Inferior parietal cortex (tissue), 1 donor: ENCODE results near the gene MRPS5.
"Not testable (repeated sequence)": the region's sequence is repeated elsewhere in the genome, so short reads cannot be mapped to it uniquely, and the experiment has no call there.

Experiments used
- DNase-seq: peaks from one replicate; pipeline ENCODE4 v3.0.0-alpha.2; 2016; ENCODE audit errors: extremely low spot score

The MRPS5 gene

DNA sequence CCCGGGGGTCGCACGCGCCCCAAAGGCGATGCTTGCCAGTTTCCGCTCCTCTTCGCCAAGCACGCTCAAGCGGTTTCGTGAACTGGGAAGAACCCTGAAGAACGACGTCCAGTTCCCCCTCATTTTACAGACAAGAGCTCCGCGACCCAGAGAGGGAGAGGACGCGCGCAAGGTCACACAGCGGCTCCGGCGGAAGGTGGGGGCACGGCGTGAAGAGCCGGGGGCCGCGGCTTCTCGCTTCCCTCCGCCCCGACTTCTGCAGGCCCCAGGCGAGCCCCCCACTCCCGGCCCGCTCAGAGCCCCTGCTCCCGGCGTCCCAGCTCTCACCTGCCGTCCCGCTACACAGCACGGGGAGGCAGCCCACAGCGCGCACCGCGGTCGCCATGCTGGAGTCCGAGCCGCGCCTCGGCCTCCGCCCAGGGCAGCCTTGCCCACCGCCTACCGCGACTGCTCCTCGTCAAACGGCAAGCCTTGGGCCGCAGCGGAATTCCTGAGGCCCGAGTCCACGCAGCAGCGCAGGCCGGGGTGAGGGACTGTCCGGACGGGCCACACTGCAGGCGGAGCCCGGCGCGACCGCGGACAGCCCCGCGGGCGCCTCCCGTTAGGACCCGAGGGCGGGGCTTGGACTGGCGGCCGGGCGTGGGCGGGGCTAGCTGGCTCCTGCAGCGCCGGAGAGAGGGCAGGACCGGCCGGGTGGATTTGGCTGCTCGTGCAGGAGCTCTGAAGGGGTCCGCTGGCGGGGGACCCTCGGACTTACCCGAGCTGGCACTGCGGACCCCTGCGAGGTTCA is at the start of gene MRPS5:
MRPS5 (minus strand) TSS at position 402 of the 790 bp plus-strand sequence; CDS start at position 385, 17 bp downstream.
- DNase-seq: peak; percentile 77

DNA sequence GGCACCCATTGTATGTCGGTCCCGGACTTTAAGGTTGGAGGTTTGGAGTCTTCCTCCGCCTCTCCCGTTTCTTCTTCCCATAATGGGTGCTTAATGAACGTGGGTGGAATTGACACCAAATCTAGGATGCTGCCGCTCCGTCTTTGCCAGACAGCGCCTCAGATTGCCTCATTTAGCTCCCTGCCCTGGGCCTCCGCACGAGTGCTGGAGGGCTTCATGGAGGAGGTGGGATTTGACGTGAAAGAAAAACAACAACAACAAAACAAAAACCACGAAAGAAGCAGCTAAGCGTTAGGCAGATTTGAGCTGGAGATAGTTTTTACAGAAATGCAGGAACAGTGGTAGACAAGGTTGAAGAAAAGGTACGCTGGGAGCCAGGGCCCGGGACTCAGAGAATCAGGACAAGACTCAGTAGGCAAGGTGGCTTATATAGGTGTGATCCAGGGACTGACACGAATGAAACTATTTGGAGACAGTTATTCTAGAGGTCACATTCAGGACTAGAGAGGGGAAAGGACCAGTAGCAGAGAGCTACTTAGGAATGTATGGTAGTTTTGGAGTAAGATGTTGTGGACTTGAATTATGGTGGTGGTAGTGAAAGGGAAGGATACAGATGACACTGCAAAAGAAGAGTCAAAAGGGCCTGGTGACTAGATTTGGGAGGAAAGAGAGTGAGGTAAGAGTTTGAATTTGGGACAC is 44.6 kb upstream of the MRPS5 start:
- DNase-seq: no peak

DNA sequence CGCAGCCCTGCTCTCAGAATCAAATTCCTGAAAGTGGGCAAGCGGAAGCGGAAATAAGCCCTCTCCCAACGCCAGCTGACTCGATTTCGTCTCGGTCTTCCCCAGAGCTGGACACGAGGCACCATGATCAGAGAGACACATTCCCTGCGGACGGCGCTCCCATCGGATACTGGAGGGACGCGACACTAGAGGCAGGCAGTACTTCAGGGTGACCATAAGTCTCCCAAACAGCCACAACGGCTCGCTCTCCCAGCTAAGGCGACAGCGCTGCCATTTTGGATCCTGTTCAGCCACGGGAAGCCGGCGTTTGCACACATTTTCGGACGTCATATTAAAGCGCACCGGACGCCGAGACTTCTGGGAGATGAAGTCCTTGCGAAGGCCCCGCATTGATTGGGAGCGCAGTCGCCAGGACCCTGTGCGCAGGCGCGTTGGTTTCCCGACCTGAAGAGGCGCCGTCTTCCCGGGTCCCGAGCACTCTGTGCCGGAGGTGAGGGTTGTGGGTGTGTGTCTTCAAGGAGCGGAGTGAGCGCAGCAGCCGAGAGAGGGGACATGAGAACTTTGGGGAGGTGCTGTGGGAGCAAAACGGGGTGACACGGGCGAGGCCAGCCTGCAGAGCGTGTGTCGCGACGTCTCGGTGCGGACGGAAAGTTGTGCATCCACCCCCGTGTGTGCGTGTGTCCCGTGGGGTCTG is 43.9 kb upstream of the MRPS5 start, which contains the start of gene ZNF2:
ZNF2 (plus strand) TSS at position 439 of the 694 bp plus-strand sequence. CDS start 10,418 bp downstream, outside the sequence.
- DNase-seq: peak; percentile 100

DNA sequence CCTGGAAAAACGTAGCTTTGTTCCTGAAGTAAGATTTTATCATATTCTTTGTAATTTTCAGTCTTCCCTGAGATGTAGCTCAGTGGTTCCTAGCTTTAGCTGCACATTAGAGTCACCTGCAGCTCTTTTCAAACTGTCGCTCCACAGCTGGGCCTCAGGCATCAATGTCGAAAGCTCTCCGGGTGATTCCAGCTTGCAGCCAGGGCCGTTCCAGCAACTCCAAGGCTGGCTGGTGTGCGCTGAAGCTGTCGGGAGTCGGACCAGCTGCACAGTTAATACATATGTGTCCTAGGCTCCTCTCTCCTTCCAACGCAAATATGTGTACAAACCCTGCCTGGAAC is 43.4 kb upstream of the MRPS5 start:
- DNase-seq: no peak

DNA sequence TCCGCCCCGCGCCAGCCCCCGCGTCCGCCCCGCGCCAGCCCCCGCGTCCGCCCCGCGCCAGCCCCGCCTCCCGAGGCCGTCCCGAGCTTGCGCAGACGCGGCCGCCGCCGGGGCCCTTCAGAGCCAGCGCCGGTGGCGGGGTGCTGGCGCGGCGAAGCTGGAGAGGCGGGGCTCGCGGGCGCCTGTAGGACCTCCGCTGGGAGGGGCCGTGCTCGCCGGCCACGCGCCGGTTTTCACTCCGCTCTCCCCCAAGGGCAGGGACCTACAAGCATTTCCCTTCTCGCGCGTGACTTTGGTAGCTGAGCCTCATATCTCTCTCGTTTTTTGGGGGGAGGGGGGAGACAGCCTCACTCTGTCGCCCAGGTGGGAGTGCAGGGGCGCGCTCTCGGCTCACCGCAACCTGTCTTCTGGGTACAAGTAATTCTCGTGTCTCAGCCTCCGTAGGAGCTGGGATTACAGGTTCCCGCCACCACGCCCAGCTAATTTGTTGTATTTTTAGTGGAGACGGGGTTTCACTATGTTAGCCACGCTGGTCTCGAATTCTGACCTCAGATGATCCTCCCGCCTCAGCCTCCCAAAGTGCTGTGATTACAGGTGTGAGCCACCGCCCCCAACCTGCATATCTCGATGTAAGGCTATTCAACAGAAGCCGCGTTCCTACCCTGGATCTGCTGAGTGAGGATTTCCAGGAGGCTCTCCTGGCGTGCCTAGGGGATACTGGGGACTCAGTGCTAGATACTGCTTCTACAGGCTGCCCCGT is 38.3 kb upstream of the MRPS5 start, which contains the start of gene ZNF514:
ZNF514 (minus strand) TSS at position 159 of the 760 bp plus-strand sequence. CDS start 6,595 bp downstream, outside the sequence.
- peak; percentile 73 for DNase-seq

DNA sequence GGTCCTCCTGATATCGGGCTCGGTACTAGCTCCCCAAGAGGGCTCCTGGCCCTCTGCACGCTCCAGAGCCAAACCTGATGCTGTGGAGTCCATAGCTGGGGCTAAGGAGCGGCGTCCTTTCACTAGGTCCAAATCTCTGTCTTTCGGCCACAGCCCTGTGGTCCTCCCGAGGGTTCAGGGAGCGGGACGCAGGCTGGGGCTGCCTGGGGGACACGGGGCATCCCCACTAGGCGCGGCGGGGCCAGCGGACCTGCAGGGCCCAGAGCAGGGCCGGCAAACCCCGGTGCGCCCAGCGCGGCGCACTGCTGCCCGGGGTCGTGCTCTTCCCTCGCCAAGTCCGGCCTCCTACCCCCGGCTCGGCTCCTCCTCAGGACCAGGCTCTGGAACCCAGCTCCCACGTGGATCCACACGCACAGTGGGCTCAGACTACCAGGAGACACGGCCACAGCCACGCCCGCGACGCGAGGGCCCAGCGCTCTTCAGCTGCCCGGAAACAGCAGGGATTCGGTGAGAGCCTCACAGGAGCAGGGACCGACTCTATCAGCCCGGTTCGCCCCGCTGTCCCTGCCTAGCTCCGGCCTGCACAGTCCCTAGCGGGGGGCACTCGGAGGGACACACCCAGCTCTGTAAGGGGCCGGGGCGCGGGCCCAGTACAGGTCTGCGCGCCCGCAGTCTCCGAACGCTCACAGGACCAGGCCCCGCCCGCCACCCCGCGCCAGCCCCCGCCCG is 37.4 kb upstream of the MRPS5 start:
- DNase-seq: peak; percentile 32

DNA sequence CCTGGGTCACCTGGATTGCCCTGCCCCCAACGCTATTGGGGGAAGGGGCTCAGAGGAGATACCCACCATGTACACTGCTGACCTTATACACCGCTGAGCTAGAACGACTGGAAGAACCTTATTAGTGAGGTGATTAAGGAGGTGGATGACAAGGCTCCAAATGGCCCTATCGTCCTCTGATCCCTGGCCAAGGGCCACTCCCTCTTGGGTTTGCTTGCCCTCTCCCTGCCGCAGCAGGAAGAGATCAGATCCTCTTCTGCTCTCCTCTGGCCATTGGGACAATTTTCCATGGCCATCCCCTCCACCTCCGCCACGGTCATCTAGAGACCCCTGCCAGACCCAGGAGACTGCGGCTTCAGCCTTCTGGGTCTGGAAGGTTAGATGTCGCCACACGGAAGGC is 36.8 kb upstream of the MRPS5 start:
- no peak for DNase-seq

DNA sequence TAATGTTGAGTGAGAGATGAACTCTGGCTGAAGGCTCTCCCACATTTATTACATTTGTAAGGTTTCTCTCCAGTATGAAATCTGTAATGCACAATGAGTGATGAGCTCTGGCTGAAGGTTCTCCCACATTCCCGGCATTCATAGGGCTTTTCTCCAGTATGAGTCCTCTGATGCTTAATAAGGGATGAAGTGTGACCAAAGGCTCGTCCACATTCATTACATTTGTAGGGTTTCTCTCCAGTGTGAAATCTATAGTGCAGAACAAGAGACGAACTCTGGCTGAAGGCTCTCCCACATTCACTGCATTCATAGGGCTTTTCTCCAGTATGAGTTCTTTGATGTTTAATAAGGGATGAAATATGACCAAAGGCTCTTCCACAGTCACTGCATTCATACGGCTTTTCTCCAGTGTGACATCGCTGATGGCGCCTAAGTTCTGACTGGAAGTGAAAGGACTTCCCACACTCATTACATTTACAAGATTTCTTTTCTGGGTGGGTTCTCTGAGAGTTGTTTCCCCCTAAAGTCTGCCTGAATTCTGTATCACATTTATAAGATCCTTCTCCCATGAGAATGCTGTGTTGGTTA is 27.9 kb upstream of the MRPS5 start:
- no peak for DNase-seq

DNA sequence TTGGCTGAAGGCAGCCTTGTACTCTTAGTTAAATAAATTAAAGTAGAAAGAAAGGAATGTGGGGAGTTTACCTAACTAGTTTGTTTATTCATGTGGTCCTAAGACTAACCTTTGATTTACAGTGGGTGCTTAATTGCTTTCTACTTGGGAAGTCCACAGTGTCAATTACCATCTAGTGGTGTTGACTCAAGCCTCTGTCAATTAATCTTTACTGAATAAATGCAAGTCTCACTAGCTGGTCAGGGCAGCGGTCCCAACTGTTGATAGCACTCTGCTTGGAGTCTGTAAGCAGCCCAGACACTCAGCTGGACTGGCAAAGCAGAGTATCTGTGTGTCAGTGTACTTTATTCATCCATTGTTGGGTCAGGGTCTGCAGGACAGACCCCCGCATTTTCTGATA is 22.2 kb upstream of the MRPS5 start:
- no peak for DNase-seq

DNA sequence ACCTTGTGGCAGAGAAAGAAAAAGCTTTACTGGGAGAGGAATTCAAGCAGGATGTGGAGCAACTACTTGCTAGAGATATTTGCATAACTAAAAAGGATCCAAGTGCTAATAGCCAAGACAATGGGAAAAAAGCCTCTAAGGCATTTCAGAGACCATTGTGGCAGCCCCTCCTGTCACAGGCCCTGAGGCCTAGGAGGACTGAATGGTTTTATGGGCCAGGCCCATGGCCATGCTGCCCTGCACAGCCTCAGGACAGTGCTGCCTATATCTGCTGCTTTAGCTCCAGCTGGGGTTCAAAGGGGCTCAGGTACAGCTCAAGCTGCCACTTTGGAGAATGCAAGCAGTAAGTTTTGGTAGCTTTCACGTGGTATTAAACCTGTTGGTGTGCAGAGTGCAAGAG is 17.1 kb upstream of the MRPS5 start:
- DNase-seq: no peak

DNA sequence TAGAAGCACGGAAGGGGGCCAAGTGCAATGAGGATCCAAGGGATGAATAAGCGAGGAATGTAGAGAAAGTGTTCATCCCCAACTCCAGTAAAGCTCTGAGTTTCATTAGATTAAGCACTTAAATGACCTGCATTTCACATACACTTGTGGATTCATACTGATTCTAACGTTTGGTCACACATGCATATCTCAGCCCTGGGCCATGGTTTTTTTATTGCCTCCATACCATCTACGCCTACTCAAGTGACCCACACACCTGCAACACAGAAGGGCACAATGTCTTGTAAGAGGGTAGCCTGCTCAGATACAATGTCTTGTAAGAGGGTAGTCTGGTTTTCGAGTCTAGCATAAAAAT is 566 bp upstream of the MRPS5 start:
- no peak for DNase-seq

DNA sequence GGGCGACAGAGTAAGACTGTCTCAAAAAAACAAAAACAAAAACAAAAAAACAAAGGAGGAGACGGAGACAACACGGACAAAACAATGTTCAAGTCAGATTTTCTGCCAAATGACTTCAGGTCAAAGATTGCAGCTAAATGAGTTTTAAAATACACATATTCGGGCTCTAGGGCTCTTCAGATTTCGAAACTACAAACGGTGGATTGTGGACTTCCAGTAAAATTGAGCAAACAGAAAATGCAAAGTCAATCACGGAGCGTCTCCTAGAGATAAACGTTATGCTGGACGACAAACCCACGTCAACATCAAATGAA is 558 bp downstream of the MRPS5 start:
- DNase-seq: no peak

DNA sequence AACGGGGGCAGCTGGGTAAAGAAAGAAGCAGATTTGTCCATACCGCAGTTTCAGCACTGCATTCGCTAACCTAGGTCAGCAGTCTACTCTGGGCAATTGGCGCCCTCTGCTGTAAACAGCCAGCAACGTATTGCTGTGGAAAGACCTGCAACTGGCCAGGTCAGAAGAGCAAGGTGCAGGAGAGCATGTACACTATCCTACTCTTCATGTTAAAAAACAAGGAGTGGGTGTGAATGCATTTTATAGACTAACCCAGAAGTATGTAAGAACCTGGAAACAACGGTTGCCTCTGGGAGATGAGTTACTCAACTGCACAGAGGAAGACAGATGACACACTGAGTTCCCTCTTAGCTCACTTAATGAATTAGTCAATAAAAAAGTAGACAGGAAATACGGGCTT is 6.2 kb downstream of the MRPS5 start:
- peak; percentile 82 for DNase-seq

DNA sequence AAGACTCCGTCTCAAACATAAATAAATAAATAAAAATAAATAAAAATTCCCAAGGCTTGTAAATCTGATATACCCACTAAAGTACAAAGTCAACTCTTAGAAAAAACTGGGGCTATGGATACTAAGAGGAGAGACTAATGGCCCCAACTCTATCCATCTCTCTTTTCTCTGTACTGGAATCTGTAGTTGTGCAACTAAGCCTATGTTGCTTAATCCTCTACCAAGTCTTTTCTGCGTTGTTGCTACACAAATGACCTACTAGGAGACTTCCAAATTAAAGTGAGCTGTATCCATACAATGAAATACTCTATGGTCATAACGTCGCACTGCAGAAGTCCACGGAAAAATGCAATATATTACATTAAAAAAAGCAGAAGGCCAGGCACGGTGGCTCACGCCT is 8.1 kb downstream of the MRPS5 start:
- no peak for DNase-seq

DNA sequence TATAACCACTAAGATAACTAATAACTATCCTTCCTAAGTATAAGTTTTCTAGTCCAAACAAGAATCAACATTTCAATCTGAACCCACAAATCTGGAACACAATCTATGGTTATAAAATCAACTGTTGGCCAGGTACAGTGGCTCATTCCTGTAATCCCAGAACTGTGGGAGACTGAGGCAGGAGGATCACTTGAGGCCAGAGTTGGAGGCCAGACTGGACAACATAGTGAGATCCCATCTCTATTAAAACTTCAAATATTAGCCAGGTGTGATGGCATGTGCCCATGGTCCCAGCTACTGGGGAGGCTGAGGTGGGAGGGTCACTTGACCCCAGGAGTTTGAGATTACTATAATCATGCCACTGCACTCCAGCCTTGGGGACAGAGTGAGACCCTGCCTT is 11.2 kb downstream of the MRPS5 start:
- no peak for DNase-seq

DNA sequence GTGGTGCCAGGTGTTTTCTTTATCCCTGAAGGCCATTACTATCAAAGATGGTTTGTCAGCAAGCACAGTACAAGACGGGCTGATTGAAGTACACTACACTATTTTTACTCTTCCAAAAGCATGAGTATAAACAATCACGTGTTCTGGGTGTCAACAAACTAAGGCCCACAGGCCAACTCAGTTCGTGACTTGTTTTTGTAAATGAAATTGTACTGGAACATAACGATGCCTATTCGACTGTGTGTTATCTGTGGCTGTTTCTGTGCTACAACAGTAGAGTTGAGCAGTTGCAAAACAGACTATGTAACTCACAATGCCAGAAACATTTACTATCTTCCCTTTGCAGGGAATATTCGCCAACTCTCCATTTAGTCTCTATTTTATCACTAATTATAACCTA is 12.3 kb downstream of the MRPS5 start:
- no peak for DNase-seq

DNA sequence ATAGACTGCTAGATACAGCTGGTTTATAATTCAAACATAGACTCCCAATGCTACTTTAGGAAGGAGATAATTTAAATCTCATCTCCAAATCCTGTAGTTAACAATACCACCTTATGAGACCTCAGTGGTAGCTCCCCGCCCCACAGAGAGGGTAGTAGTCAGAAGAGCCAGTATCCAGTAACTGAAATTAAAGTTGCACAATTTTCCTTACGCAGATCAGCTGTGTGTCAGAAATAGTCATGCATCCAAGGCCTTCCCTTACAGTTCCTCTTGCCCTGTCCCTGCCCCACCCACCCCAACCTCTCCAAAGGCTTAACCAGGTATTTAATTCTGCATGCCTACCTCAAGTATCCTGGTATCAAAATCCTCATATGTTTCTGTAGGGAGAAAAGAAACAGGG is 15.5 kb downstream of the MRPS5 start:
- DNase-seq: no peak

DNA sequence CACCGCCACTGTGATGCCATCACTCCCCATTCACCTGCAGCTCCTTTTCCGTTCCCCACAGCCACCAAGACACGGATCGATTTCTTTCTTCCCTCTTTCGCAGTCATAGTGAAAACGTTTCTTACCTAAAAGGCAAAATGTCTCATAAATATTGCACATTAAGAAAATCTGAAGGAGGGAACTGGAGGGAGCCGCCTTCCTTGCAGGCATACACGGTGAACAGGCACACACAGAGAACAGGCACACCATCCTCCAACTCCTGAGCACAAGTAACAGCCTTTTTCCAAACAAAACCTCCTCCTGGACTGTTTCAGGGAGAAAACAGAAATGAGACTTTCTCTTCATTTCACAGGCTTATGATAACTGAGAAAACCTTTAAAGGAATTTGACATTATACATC is 17.0 kb downstream of the MRPS5 start:
- no peak for DNase-seq

DNA sequence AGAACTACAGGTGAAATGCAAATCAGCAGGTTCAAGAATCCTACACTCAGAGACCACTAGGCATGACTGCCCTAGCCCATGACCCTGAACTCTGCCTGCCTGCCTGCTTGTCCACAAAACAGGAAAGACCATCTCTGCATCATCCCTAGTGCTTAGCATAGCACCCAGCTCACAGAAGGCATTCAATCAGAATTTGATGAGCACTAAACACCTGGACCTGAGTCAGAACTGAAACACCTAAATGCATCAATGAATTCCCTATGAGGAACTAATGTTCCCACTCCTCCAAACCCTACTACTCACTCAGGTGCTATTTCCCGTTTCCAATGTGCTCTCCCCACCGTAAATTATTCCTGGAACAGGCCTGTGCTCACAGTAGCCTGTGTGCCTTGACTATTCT is 21.7 kb downstream of the MRPS5 start:
- no peak for DNase-seq

DNA sequence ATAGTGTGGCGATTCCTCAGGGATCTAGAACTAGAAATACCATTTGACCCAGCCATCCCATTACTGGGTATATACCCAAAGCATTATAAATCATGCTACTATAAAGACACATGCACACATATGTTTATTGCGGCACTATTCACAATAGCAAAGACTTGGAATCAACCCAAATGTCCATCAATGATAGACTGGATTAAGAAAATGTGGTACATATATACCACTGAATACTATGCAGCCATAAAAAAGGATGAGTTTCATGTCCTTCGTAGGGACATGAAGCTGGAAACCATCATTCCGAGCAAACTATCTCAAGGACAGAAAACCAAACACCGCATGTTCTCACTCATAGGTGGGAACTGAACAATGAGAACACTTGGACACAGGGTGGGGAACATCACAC is 23.3 kb downstream of the MRPS5 start:
- DNase-seq: not testable (repeated sequence)
